Mammary epithelial cell (primary cell): ENCODE data around the gene NGDN.

Source experiments
- CTCF ChIP-seq, 2 donors: IDR thresholded peaks in 1 of 2; conservative IDR thresholded peaks in 1 of 2; 2 replicates each; pipeline ENCODE4 v1.5.1; 2011 to 2012; ENCODE audit warnings: inconsistent platforms in 2 of 2, low read length in 2 of 2, mild to moderate bottlenecking in 2 of 2, control low read depth in 1 of 2, low read depth in 1 of 2; ENCODE audit not compliant: insufficient read depth in 1 of 2; ENCODE audit errors: extremely low read depth in 1 of 2
- EZH2 ChIP-seq: IDR thresholded peaks from 2 replicates; pipeline ENCODE4 v1.6.1; 2012; ENCODE audit warnings: low read length, inconsistent platforms, borderline replicate concordance

- TF ChIP-seq CTCF (conservative IDR thresholded peaks at IDR 0.05 in 1 of 2, IDR thresholded peaks at IDR 0.05 in 1 of 2; ENCODE audit: extremely low read depth in 1 of 2, insufficient read depth in 1 of 2, low read depth in 1 of 2, low read length in 2 of 2) (no peak), EZH2 (no peak)
Measured at GRCh38 chr14:23525611-23526010, 56.1 kb downstream of the NGDN start.
